ENCODE results near the gene IL36RN. TPM values are rescaled to one million over a fixed set of nuclear protein-coding genes. Genes with fewer than 3 reads are reported as not detected.

Gene IL36RN
- total and polyA plus RNA-seq, 12 donors = not detected

DNA sequence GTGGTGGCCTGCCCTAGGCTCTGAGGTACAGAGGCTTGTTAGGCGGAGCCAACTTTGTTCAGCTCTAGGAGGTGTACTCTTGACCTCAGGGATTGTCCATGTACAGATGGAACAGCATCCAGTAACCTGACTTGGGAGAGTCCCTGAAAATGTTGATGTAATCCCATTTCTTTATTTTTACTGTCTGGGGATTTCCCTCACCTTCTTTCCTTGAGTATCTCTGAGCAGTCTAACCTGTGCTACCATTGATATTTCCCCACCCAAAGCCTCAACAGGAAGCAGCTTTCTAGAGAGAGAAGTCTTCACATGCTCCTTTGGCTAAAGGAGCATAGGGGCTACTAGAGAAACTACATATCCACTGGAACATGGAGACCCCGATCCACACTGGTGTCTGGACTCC lies 43.3 kb upstream of the IL36RN start:
- 78 to 87% (median 83%) methylated on average over 2 of the region's 2 CpGs for WGBS, 4 donors
- Histone ChIP-seq H3K36me3 (replicated peaks in 1 of 2) (no peaks in the 10 kb centered on the region), H3K4me3 (no peak overlapping the region), H3K27me3 (peaks cover 6% of the 10 kb centered on the region), H3K9me3 (replicated peaks in 1 of 3) (no peaks in the 10 kb centered on the region), H3K27ac (no peak overlapping the region), H3K4me1 (replicated peaks in 1 of 2) (no peaks in the 10 kb centered on the region)
- DNase-seq = no peak
- intact Hi-C loops (cut with DNase I) = no loop called here
- no peak for TF ChIP-seq POLR2A (IDR thresholded peaks at IDR 0.05)
- TF ChIP-seq, protein P1, sequence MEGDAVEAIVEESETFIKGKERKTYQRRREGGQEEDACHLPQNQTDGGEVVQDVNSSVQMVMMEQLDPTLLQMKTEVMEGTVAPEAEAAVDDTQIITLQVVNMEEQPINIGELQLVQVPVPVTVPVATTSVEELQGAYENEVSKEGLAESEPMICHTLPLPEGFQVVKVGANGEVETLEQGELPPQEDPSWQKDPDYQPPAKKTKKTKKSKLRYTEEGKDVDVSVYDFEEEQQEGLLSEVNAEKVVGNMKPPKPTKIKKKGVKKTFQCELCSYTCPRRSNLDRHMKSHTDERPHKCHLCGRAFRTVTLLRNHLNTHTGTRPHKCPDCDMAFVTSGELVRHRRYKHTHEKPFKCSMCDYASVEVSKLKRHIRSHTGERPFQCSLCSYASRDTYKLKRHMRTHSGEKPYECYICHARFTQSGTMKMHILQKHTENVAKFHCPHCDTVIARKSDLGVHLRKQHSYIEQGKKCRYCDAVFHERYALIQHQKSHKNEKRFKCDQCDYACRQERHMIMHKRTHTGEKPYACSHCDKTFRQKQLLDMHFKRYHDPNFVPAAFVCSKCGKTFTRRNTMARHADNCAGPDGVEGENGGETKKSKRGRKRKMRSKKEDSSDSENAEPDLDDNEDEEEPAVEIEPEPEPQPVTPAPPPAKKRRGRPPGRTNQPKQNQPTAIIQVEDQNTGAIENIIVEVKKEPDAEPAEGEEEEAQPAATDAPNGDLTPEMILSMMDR (IDR thresholded peaks at IDR 0.05) = no peak

- Histone ChIP-seq H3K27ac (no peak overlapping the region), H3K36me3 (replicated peaks in 1 of 2) (no peaks in the 10 kb centered on the region), H3K4me3 (no peak overlapping the region), H3K27me3 (peaks cover 6% of the 10 kb centered on the region), H3K4me1 (replicated peaks in 1 of 2) (no peaks in the 10 kb centered on the region), H3K9me3 (replicated peaks in 1 of 3) (no peaks in the 10 kb centered on the region)
- no peak for TF ChIP-seq POLR2A (IDR thresholded peaks at IDR 0.05)
- TF ChIP-seq, protein P1 (IDR thresholded peaks at IDR 0.05) = no peak
- 61 to 85% (median 77%) methylated on average over 3 of the region's 3 CpGs for WGBS, 4 donors
- intact Hi-C loops (cut with DNase I) = no loop called here
- DNase-seq = no peak
Measured at GRCh38 chr2:113018509-113018908, 40.5 kb upstream of the IL36RN start.

DNA sequence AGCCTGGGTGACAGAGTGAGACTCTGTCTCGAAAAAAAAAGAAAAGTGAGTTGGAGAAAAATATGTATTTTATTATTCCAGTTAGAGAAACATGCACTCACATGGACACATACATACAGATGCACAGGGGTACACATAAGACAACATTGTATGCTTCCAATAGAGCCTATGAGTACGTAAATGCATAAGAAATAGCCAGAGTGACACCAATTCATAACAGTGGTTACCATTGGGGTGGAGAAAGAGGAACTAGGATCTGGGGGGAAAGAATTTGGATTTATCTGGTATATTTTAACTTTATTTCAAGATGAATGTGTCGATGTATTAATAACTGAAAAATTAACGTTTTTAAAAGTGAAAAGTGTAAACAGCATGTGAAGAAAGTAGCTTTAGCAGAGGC lies 37.7 kb upstream of the IL36RN start:
- H3K36me3 ChIP-seq (replicated peaks in 1 of 2) = no peaks in the 10 kb centered on the region
- no peak overlapping the region for H3K4me3 ChIP-seq
- no peak overlapping the region for H3K27ac ChIP-seq
- no peaks in the 10 kb centered on the region for H3K27me3 ChIP-seq
- 44 to 63% (median 51%) methylated on average over 4 of the region's 4 CpGs for WGBS, 4 donors
- H3K9me3 ChIP-seq (replicated peaks in 1 of 3) = no peaks in the 10 kb centered on the region
- DNase-seq = no peak
- intact Hi-C loops (cut with DNase I) = no loop called here
- no peak for TF ChIP-seq POLR2A (IDR thresholded peaks at IDR 0.05)
- TF ChIP-seq, protein P1 (IDR thresholded peaks at IDR 0.05) = no peak
- no peaks in the 10 kb centered on the region for H3K4me1 ChIP-seq (replicated peaks in 1 of 2)

DNA sequence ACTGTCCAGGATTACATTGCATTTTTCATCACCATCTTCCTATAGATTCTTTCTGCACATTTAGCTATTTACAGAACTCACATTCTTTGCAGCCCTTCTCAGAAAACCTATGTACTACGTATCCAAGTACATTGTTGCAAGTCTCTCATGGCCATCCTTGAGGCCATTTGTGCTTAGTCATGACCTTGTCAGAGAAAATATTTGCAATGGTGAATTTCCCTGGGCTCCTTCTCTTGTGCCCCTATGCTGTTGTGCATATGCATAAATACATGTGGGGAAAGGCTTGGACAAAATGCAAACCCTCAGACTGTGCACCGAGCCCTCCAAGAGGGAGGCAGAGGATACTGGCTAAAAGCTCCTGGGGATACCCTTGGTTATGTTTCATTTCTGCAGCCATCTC lies 34.2 kb upstream of the IL36RN start:
- Histone ChIP-seq H3K27ac (no peak overlapping the region), H3K9me3 (replicated peaks in 1 of 3) (no peaks in the 10 kb centered on the region), H3K27me3 (no peaks in the 10 kb centered on the region), H3K4me1 (replicated peaks in 1 of 2) (no peaks in the 10 kb centered on the region), H3K36me3 (replicated peaks in 1 of 2) (no peaks in the 10 kb centered on the region), H3K4me3 (no peak overlapping the region)
- DNase-seq = no peak
- WGBS, 4 donors = 62 to 71% (median 66%) methylated on average over 2 of the region's 2 CpGs
- intact Hi-C loops (cut with DNase I) = no loop called here
- TF ChIP-seq, protein P1 (IDR thresholded peaks at IDR 0.05) = no peak
- no peak for TF ChIP-seq POLR2A (IDR thresholded peaks at IDR 0.05)

Data from adrenal gland (tissue), 12 donors.